Suppressor macrophage treated with lipopolysaccharide for 1 hour (primary cell): ENCODE results near the gene ATP8A1.
A peak's percentile ranks its signal among the peaks of the same experiment; 100 is the strongest.
"Not testable (repeated sequence)": the region's sequence is repeated elsewhere in the genome, so short reads cannot be mapped to it uniquely, and the experiment has no call there.

Experiments
- DNase-seq, 3 donors: peaks; one replicate each; pipeline ENCODE4 v3.0.0-alpha.2; 2020 to 2022

Gene ATP8A1

GRCh38 chr4:42398171-42398870, 258.6 kb downstream of the ATP8A1 start:
- peak in 1 of 3 donors; percentile 13 for DNase-seq

- DNase-seq, result peak in 2 of 3 donors; percentile 14 to 33
These were observed 259.2 kb downstream of the ATP8A1 start for GRCh38 chr4:42397635-42398170.

GRCh38 chr4:42396752-42397634, 259.9 kb downstream of the ATP8A1 start, which contains the start of gene SHISA3:
Gene SHISA3, plus strand, starts transcription at chr4:42397488. Its CDS starts 569 bp downstream, at chr4:42398057.
- DNase-seq, result peak; percentile 32 to 50 (median 41)

- no peak for DNase-seq
These were observed 260.5 kb downstream of the ATP8A1 start for GRCh38 chr4:42396361-42396751.

GRCh38 chr4:42395595-42395994, 261.3 kb downstream of the ATP8A1 start:
- no peak for DNase-seq

- no peak for DNase-seq
These were observed 264.5 kb downstream of the ATP8A1 start for GRCh38 chr4:42392436-42392835.

GRCh38 chr4:42391981-42392380, 264.9 kb downstream of the ATP8A1 start:
- peak in 2 of 3 donors; percentile 12 to 20 for DNase-seq

GRCh38 chr4:42391355-42391664, 265.6 kb downstream of the ATP8A1 start:
- no peak for DNase-seq

GRCh38 chr4:42390622-42391354, 266.1 kb downstream of the ATP8A1 start:
- no peak for DNase-seq

- DNase-seq, result no peak
These were observed 271.4 kb downstream of the ATP8A1 start for GRCh38 chr4:42385516-42385915.

- DNase-seq, result no peak
These were observed 275.2 kb downstream of the ATP8A1 start for GRCh38 chr4:42381666-42382065.

- no peak for DNase-seq
These were observed 279.4 kb downstream of the ATP8A1 start for GRCh38 chr4:42377497-42377896.

- not testable (repeated sequence) for DNase-seq
These were observed 284.6 kb downstream of the ATP8A1 start for GRCh38 chr4:42372303-42372702.

- peak; percentile 23 to 44 (median 32) for DNase-seq
These were observed 285.3 kb downstream of the ATP8A1 start for GRCh38 chr4:42371305-42372252.

GRCh38 chr4:42369489-42369888, 287.4 kb downstream of the ATP8A1 start:
- no peak for DNase-seq

- DNase-seq, result no peak
These were observed 289.9 kb downstream of the ATP8A1 start for GRCh38 chr4:42366959-42367358.

- DNase-seq, result no peak
These were observed 292.4 kb downstream of the ATP8A1 start for GRCh38 chr4:42364266-42365053.

- no peak for DNase-seq
These were observed 293.3 kb downstream of the ATP8A1 start for GRCh38 chr4:42363614-42364013.

- DNase-seq, result no peak
These were observed 294.3 kb downstream of the ATP8A1 start for GRCh38 chr4:42362591-42362990.

GRCh38 chr4:42361456-42361855, 295.4 kb downstream of the ATP8A1 start:
- DNase-seq, result no peak

GRCh38 chr4:42360256-42360669, 296.6 kb downstream of the ATP8A1 start:
- DNase-seq, result no peak
